ENCODE data around the gene B4GALT2. TPM values are rescaled to one million over a fixed set of nuclear protein-coding genes. Genes with fewer than 3 reads are reported as not detected.

Gene B4GALT2
- polyA plus RNA-seq, 1 of the 3 experiments (the other 2 are of a cell fraction) = 48.0 TPM

DNA sequence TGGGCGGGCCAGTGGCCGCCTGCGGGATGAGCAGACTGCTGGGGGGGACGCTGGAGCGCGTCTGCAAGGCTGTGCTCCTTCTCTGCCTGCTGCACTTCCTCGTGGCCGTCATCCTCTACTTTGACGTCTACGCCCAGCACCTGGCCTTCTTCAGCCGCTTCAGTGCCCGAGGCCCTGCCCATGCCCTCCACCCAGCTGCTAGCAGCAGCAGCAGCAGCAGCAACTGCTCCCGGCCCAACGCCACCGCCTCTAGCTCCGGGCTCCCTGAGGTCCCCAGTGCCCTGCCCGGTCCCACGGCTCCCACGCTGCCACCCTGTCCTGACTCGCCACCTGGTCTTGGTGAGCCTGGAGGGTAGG lies 2.1 kb downstream of the B4GALT2 start:
- Histone ChIP-seq H3K36me3 (replicated peaks in 1 of 2; ENCODE audit: control insufficient read depth in 1 of 2, insufficient read depth in 2 of 2, low read length in 1 of 2) (peaks cover 16 to 34% of the 10 kb centered on the region in 2 experiments), H3K4me1 (ENCODE audit: control insufficient read depth in 1 of 2, insufficient read depth in 2 of 2, low read depth in 1 of 2, low read length in 1 of 2) (peaks cover 0 to 34% of the 10 kb centered on the region in 2 experiments; a peak in 1 of 4 replicates), H3K9me2 (no peaks in the 10 kb centered on the region), H3K27me3 (ENCODE audit: insufficient read depth) (no peaks in the 10 kb centered on the region), H4K20me1 (ENCODE audit: insufficient read depth) (peaks cover 14% of the 10 kb centered on the region), H2AFZ (ENCODE audit: low read depth) (no peak overlapping the region), H3F3A (replicated peaks; ENCODE audit: insufficient read depth) (peaks cover 4% of the 10 kb centered on the region), H3K4me2 (peak overlapping the region; percentile 94; the same call in 1 of the 2 replicates), H3K4me3 (ENCODE audit: low read depth in 2 of 2, low read length in 1 of 2) (no peak overlapping the region), H3K27ac (ENCODE audit: low read depth in 2 of 2, low read length in 1 of 2) (no peak overlapping the region), H3K79me2 (ENCODE audit: insufficient read depth) (peaks cover 61% of the 10 kb centered on the region), H3K9ac (no peak overlapping the region), H3K9me3 (no peaks in the 10 kb centered on the region)
- POLR2A ChIA-PET = no interaction called here
- CTCF ChIA-PET = interaction anchor here (1.3 to 1.5 kb wide), 2 partner anchors 46 to 56 kb away, joined by 3 to 7 read pairs; no protein-coding TSS in a partner anchor
- WGBS (ENCODE audit: low lambda C conversion rate) = 97% methylated on average over 13 of the region's 20 CpGs
- DNase-seq = peak; percentile 31
- TF ChIP-seq MXI1 (IDR thresholded peaks at IDR 0.05; ENCODE audit: low read depth, low read length) (no peak), FOXJ3 (CRISPR knock-in tag; IDR thresholded peaks at IDR 0.05) (no peak), GABPA (IDR thresholded peaks at IDR 0.05; ENCODE audit: low read depth) (no peak)

DNA sequence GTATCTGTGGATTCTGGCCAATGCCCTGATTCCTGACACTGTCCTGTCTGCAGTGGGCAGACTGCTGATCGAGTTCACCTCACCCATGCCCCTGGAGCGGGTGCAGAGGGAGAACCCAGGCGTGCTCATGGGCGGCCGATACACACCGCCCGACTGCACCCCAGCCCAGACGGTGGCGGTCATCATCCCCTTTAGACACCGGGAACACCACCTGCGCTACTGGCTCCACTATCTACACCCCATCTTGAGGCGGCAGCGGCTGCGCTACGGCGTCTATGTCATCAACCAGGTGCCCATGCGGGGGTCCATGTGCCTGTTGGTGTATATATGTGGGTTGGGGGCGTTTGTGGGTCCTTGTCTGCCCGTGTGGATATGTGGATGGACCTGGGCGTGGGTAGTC lies 2.6 kb downstream of the B4GALT2 start:
- Histone ChIP-seq H3K79me2 (ENCODE audit: insufficient read depth) (peaks cover 55% of the 10 kb centered on the region), H3F3A (replicated peaks; ENCODE audit: insufficient read depth) (peaks cover 4% of the 10 kb centered on the region), H3K9me3 (no peaks in the 10 kb centered on the region), H3K36me3 (replicated peaks in 1 of 2; ENCODE audit: control insufficient read depth in 1 of 2, insufficient read depth in 2 of 2, low read length in 1 of 2) (peaks cover 15 to 33% of the 10 kb centered on the region in 2 experiments), H3K27ac (ENCODE audit: low read depth in 2 of 2, low read length in 1 of 2) (no peak overlapping the region), H2AFZ (ENCODE audit: low read depth) (no peak overlapping the region), H3K9ac (no peak overlapping the region), H3K9me2 (no peaks in the 10 kb centered on the region), H3K27me3 (ENCODE audit: insufficient read depth) (no peaks in the 10 kb centered on the region), H3K4me3 (ENCODE audit: low read depth in 2 of 2, low read length in 1 of 2) (no peak overlapping the region), H3K4me2 (0 out of 2 replicates have a peak overlapping the region, but pooled peaks have one; percentile 94), H3K4me1 (ENCODE audit: control insufficient read depth in 1 of 2, insufficient read depth in 2 of 2, low read depth in 1 of 2, low read length in 1 of 2) (peaks cover 0 to 29% of the 10 kb centered on the region in 2 experiments; a peak in 1 of 4 replicates), H4K20me1 (ENCODE audit: insufficient read depth) (peaks cover 10% of the 10 kb centered on the region)
- no peak for DNase-seq
- POLR2A ChIA-PET = no interaction called here
- WGBS (ENCODE audit: low lambda C conversion rate) = 98% methylated on average over 11 of the region's 20 CpGs
- CTCF ChIA-PET = interaction anchor here (1.3 kb wide), 1 partner anchor 55 kb away, joined by 3 read pairs; no protein-coding TSS in a partner anchor
- TF ChIP-seq, protein P1, sequence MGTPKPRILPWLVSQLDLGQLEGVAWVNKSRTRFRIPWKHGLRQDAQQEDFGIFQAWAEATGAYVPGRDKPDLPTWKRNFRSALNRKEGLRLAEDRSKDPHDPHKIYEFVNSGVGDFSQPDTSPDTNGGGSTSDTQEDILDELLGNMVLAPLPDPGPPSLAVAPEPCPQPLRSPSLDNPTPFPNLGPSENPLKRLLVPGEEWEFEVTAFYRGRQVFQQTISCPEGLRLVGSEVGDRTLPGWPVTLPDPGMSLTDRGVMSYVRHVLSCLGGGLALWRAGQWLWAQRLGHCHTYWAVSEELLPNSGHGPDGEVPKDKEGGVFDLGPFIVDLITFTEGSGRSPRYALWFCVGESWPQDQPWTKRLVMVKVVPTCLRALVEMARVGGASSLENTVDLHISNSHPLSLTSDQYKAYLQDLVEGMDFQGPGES (IDR thresholded peaks at IDR 0.05; ENCODE audit: low read depth, low read length) = no peak
- TF ChIP-seq CHD2 (IDR thresholded peaks at IDR 0.05; ENCODE audit: low read length, partially characterized antibody) (no peak), REST (IDR thresholded peaks at IDR 0.05; ENCODE audit: low read depth, low read length) (no peak), MXI1 (IDR thresholded peaks at IDR 0.05; ENCODE audit: low read depth, low read length) (no peak), USF1 (IDR thresholded peaks at IDR 0.05; ENCODE audit: borderline replicate concordance, low read depth) (no peak), MEF2A (IDR thresholded peaks at IDR 0.05; ENCODE audit: borderline replicate concordance, low read depth) (no peak), RXRA (IDR thresholded peaks at IDR 0.05; ENCODE audit: borderline replicate concordance, low read depth) (no peak), NRF1 (IDR thresholded peaks at IDR 0.05; ENCODE audit: low read depth, low read length) (no peak), NFIC (IDR thresholded peaks at IDR 0.05; ENCODE audit: borderline replicate concordance) (no peak)
- TF ChIP-seq, protein P2, sequence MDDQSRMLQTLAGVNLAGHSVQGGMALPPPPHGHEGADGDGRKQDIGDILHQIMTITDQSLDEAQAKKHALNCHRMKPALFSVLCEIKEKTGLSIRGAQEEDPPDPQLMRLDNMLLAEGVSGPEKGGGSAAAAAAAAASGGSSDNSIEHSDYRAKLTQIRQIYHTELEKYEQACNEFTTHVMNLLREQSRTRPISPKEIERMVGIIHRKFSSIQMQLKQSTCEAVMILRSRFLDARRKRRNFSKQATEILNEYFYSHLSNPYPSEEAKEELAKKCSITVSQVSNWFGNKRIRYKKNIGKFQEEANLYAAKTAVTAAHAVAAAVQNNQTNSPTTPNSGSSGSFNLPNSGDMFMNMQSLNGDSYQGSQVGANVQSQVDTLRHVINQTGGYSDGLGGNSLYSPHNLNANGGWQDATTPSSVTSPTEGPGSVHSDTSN (IDR thresholded peaks at IDR 0.05) = no peak
